Stimulated activated CD8-positive, alpha-beta memory T cell treated with anti-CD3 and anti-CD28 coated beads, Interleukin-7, amount 100 ng/mL, for 1 hour (primary cell): Measurements from ENCODE around the gene PRSS2.

Experiments used
- DNase-seq, 2 donors: peaks; one replicate each; pipeline ENCODE4 v3.0.0-alpha.2; 2020; ENCODE audit warnings: low read depth in 2 of 2

Gene PRSS2

GRCh38 chr7:142787034-142787768, 16.4 kb downstream of the PRSS2 start:
- DNase-seq: no peak

GRCh38 chr7:142787783-142788182, 17.0 kb downstream of the PRSS2 start:
- DNase-seq: no peak

GRCh38 chr7:142788303-142789289, 17.8 kb downstream of the PRSS2 start:
- DNase-seq: no peak

- no peak for DNase-seq
These were observed 18.7 kb downstream of the PRSS2 start for GRCh38 chr7:142789441-142789840.

- DNase-seq: no peak
These were observed 19.3 kb downstream of the PRSS2 start for GRCh38 chr7:142790056-142790455.

GRCh38 chr7:142790555-142790954, 19.8 kb downstream of the PRSS2 start:
- DNase-seq: no peak

- DNase-seq: no peak
These were observed 20.7 kb downstream of the PRSS2 start for GRCh38 chr7:142791502-142791901.

- no peak for DNase-seq
These were observed 21.4 kb downstream of the PRSS2 start for GRCh38 chr7:142792129-142792528.

GRCh38 chr7:142792593-142792992, 21.8 kb downstream of the PRSS2 start:
- no peak for DNase-seq

- no peak for DNase-seq
These were observed 22.4 kb downstream of the PRSS2 start for GRCh38 chr7:142793156-142793555.

GRCh38 chr7:142795339-142795863, 24.6 kb downstream of the PRSS2 start:
- peak in 1 of 2 donors; percentile 41 for DNase-seq

- DNase-seq: no peak
These were observed 25.3 kb downstream of the PRSS2 start for GRCh38 chr7:142796001-142796500.

GRCh38 chr7:142796501-142797390, 26.0 kb downstream of the PRSS2 start:
- no peak for DNase-seq

GRCh38 chr7:142797391-142798377, 26.9 kb downstream of the PRSS2 start:
- no peak for DNase-seq

GRCh38 chr7:142798451-142799436, 28.0 kb downstream of the PRSS2 start:
- no peak for DNase-seq

GRCh38 chr7:142799437-142799835, 28.7 kb downstream of the PRSS2 start:
- DNase-seq: no peak

- no peak for DNase-seq
These were observed 29.3 kb downstream of the PRSS2 start for GRCh38 chr7:142800088-142800487.

GRCh38 chr7:142800699-142801260, 30.0 kb downstream of the PRSS2 start:
- DNase-seq: no peak
